Subcutaneous adipose tissue (tissue), 4 donors: ENCODE measurements around the gene KDM4C. TPM values are rescaled to one million over a fixed set of nuclear protein-coding genes. Genes with fewer than 3 reads are reported as not detected.

Experiments
- total RNA-seq, 4 donors: library from RNA; depleted of rRNA; stranded (reverse); fragments of >200 nt; gene quantifications; one replicate each; pipeline ENCODE4 v1.1.0, GENCODE V29; 2016
- TF ChIP-seq, protein P1 (sequence below): fragments of 450-650 bp; IDR thresholded peaks from one replicate; pipeline ENCODE4 v1.5.1; 2016; ENCODE audit warnings: low read depth, mild to moderate bottlenecking, control low read depth, antibody characterized with exemption, moderate library complexity

The KDM4C gene
- total RNA-seq, 4 donors from 2014 or later: 31.6 to 37.2 (median 34.0) TPM

DNA sequence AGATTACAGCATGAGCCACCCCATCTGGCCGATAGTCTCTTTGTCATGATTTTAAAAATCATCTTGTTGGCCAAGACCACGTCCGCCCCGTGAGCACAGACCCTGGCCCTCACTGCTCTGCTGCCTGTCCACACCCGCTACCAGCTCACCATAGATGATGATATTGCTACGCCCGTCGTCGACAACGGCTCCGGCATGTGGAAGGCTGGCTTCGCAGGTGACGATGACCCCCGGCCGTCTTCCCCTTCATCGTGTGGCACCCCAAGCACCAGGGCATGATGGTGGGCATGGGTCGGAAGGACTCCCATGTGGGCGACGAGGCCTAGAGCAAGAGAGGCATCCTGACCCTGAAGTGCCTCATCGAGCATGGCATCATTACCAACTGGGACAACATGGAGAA is 76.5 kb downstream of the KDM4C start:
- TF ChIP-seq, protein P1, sequence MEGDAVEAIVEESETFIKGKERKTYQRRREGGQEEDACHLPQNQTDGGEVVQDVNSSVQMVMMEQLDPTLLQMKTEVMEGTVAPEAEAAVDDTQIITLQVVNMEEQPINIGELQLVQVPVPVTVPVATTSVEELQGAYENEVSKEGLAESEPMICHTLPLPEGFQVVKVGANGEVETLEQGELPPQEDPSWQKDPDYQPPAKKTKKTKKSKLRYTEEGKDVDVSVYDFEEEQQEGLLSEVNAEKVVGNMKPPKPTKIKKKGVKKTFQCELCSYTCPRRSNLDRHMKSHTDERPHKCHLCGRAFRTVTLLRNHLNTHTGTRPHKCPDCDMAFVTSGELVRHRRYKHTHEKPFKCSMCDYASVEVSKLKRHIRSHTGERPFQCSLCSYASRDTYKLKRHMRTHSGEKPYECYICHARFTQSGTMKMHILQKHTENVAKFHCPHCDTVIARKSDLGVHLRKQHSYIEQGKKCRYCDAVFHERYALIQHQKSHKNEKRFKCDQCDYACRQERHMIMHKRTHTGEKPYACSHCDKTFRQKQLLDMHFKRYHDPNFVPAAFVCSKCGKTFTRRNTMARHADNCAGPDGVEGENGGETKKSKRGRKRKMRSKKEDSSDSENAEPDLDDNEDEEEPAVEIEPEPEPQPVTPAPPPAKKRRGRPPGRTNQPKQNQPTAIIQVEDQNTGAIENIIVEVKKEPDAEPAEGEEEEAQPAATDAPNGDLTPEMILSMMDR: no peak

- TF ChIP-seq, protein P1: no peak
Observed at GRCh38 chr9:6838158-6838557, 80.4 kb downstream of the KDM4C start.

GRCh38 chr9:6842584-6842947 is 84.8 kb downstream of the KDM4C start:
- TF ChIP-seq, protein P1: no peak

DNA sequence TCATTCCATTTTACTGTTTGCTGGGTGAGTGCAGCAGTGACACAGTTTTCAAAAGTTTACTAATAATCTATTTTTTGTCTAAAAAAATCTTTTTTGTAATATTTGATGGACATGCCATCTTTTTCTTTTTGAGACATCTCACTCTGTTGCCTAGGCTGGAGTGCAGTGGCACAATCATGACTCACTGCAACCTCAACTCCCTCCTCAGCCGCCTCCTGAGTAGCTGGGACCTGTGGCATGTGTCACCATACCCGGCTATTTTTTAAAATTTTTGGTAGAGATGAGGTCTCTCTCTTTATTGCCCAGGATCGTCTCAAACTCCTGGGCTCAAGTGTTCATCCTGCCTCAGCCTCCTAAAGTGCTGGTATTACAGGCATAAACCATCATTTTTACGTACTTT is 86.0 kb downstream of the KDM4C start:
- TF ChIP-seq, protein P1: no peak

GRCh38 chr9:6844267-6844666 is 86.5 kb downstream of the KDM4C start:
- TF ChIP-seq, protein P1: no peak

DNA sequence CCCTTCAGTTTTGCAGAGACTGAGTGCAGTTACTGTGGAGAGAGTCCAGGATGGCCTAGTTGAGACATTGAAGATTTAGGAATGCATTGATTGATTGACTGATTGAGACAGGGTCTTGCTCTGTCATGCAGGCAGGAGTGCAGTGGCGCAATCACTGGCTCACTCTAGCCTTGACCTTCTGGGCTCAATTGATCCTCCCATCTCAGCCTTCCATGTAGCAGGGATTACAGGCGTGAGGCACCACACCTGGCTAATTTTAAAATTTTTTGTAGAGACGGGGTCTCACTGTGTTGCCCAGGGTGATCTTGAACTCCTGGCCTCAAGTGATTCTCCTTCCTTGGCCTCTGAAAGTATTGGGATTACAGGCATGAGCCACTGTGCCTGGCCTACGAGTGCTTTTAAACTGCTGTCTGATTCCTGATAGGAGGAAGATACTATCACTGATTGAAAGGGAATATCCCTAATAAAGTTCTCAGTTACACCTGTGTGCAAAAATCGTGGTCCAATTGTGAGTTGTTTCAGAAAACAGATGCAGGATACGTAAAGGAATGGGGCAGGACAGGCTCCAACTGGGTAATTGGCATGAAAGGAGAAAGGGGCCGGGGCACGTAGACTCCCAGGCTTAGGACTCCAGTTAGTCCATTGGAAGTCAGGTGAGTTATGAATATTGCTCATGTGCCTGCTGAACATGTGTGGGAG is 87.5 kb downstream of the KDM4C start:
- TF ChIP-seq, protein P1: no peak

GRCh38 chr9:6845880-6846279 is 88.1 kb downstream of the KDM4C start:
- TF ChIP-seq, protein P1: no peak
